ENCODE results near the gene WIPF1. TPM values are rescaled to one million over a fixed set of nuclear protein-coding genes. Genes with fewer than 3 reads are reported as not detected.

The WIPF1 gene
- polyA plus RNA-seq, 1 donor from 2014 or later, result 0.25 TPM

DNA sequence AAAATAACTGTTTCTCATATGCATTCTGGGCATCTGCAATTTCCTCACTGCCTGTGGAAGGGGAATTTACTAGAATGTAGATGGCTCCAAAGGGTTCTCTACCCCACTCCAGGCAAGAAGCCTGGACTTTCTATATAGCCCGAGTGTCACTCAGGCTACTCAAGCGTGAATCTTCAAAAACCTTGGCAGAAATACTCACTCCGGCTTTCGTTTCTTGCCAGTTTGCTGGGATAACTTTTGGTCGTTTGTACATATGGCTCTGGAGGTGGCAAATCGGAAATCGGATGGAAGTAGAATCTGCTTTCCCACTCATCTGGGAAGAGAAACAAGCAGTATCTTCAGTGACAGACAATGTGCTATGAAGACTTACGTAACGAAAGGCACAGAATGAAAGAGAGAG, 30.7 kb downstream of the WIPF1 start:
- Histone ChIP-seq H3K9ac (ENCODE audit: low read length) (no peak overlapping the region), H2AFZ (ENCODE audit: low read depth, low read length) (no peak overlapping the region), H3K4me2 (ENCODE audit: low read length) (no peak overlapping the region), H3K9me3 (ENCODE audit: low read length) (no peaks in the 10 kb centered on the region), H3K9me2 (ENCODE audit: insufficient read depth, low read length) (no peaks in the 10 kb centered on the region), H3K36me3 (ENCODE audit: insufficient read depth, low read length) (no peaks in the 10 kb centered on the region), H3K27ac (ENCODE audit: low read length) (no peak overlapping the region), H4K20me1 (ENCODE audit: insufficient read depth) (no peaks in the 10 kb centered on the region), H3F3A (ENCODE audit: insufficient read depth, low read length, poor library complexity, severe bottlenecking) (no peaks in the 10 kb centered on the region), H3K4me3 (ENCODE audit: low read length) (no peak overlapping the region), H3K27me3 (ENCODE audit: insufficient read depth, low read depth, low read length) (no peaks in the 10 kb centered on the region), H3K79me2 (replicated peaks; ENCODE audit: insufficient read depth, low read length) (no peaks in the 10 kb centered on the region)
- TF ChIP-seq, protein P1, sequence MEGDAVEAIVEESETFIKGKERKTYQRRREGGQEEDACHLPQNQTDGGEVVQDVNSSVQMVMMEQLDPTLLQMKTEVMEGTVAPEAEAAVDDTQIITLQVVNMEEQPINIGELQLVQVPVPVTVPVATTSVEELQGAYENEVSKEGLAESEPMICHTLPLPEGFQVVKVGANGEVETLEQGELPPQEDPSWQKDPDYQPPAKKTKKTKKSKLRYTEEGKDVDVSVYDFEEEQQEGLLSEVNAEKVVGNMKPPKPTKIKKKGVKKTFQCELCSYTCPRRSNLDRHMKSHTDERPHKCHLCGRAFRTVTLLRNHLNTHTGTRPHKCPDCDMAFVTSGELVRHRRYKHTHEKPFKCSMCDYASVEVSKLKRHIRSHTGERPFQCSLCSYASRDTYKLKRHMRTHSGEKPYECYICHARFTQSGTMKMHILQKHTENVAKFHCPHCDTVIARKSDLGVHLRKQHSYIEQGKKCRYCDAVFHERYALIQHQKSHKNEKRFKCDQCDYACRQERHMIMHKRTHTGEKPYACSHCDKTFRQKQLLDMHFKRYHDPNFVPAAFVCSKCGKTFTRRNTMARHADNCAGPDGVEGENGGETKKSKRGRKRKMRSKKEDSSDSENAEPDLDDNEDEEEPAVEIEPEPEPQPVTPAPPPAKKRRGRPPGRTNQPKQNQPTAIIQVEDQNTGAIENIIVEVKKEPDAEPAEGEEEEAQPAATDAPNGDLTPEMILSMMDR (IDR thresholded peaks at IDR 0.05; ENCODE audit: poor library complexity, severe bottlenecking), result no peak
- no peak for TF ChIP-seq MXI1 (conservative IDR thresholded peaks at IDR 0.05; ENCODE audit: poor library complexity, severe bottlenecking)
- no peak for TF ChIP-seq SMC3 (conservative IDR thresholded peaks at IDR 0.05; ENCODE audit: poor library complexity)
- no peak for TF ChIP-seq EP300 (conservative IDR thresholded peaks at IDR 0.05; ENCODE audit: poor library complexity, severe bottlenecking)
- no peak for TF ChIP-seq POLR2AphosphoS5 (IDR thresholded peaks at IDR 0.05)
- TF ChIP-seq TAF1 (IDR thresholded peaks at IDR 0.05; ENCODE audit: low read depth), result no peak
- no peak for TF ChIP-seq EZH2 (IDR thresholded peaks at IDR 0.05; ENCODE audit: borderline replicate concordance, insufficient read depth, low read length, poor library complexity, severe bottlenecking)
- TF ChIP-seq, protein P2, sequence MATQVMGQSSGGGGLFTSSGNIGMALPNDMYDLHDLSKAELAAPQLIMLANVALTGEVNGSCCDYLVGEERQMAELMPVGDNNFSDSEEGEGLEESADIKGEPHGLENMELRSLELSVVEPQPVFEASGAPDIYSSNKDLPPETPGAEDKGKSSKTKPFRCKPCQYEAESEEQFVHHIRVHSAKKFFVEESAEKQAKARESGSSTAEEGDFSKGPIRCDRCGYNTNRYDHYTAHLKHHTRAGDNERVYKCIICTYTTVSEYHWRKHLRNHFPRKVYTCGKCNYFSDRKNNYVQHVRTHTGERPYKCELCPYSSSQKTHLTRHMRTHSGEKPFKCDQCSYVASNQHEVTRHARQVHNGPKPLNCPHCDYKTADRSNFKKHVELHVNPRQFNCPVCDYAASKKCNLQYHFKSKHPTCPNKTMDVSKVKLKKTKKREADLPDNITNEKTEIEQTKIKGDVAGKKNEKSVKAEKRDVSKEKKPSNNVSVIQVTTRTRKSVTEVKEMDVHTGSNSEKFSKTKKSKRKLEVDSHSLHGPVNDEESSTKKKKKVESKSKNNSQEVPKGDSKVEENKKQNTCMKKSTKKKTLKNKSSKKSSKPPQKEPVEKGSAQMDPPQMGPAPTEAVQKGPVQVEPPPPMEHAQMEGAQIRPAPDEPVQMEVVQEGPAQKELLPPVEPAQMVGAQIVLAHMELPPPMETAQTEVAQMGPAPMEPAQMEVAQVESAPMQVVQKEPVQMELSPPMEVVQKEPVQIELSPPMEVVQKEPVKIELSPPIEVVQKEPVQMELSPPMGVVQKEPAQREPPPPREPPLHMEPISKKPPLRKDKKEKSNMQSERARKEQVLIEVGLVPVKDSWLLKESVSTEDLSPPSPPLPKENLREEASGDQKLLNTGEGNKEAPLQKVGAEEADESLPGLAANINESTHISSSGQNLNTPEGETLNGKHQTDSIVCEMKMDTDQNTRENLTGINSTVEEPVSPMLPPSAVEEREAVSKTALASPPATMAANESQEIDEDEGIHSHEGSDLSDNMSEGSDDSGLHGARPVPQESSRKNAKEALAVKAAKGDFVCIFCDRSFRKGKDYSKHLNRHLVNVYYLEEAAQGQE (IDR thresholded peaks at IDR 0.05; ENCODE audit: borderline replicate concordance), result no peak
- TF ChIP-seq RAD21 (conservative IDR thresholded peaks at IDR 0.05), result no peak

DNA sequence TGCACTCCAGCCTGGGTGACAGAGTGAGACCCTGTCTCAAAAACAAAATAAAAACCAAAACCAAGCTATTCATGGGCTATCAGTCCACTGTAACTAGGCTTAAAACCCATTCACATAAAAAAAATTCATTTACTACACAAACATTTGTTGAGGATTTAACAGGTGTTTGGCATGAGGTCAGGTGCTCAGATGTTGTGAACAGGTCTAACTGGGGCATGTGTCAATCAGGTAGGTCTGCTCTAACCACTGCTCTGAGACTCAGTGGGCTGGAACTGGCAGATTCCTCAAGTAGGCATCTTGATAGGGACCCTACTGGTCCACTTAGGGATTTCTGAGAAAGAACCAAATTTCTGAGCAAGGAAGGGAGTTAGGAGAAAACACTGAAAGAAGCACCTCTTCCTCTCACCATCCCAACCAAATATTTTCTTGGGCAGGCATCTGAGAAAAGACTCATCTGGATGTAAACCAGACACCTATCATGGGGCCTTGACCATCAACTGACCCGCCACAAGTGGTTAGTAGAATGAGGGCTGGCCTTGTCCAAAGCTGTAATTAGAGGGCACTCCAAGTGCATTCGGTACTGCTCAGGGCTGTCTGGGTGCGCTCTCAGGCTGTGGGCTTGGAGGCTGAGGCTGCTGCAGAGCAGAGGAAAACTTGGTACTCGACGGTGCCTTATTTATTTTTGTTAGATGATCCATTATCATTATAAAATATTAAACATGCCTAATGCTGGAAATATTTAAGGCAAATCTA, 33.9 kb downstream of the WIPF1 start:
- TF ChIP-seq, protein P1 (IDR thresholded peaks at IDR 0.05; ENCODE audit: poor library complexity, severe bottlenecking), result no peak
- no peak for TF ChIP-seq EZH2 (IDR thresholded peaks at IDR 0.05; ENCODE audit: borderline replicate concordance, insufficient read depth, low read length, poor library complexity, severe bottlenecking)
- no peak for TF ChIP-seq TAF1 (IDR thresholded peaks at IDR 0.05; ENCODE audit: low read depth)
- TF ChIP-seq, protein P2 (IDR thresholded peaks at IDR 0.05; ENCODE audit: borderline replicate concordance), result no peak
- no peak for TF ChIP-seq RAD21 (conservative IDR thresholded peaks at IDR 0.05)
- TF ChIP-seq SMC3 (conservative IDR thresholded peaks at IDR 0.05; ENCODE audit: poor library complexity), result no peak
- no peak for TF ChIP-seq POLR2AphosphoS5 (IDR thresholded peaks at IDR 0.05)
- no peak for TF ChIP-seq MXI1 (conservative IDR thresholded peaks at IDR 0.05; ENCODE audit: poor library complexity, severe bottlenecking)
- TF ChIP-seq EP300 (conservative IDR thresholded peaks at IDR 0.05; ENCODE audit: poor library complexity, severe bottlenecking), result no peak
- no peaks in the 10 kb centered on the region for H3F3A ChIP-seq (ENCODE audit: insufficient read depth, low read length, poor library complexity, severe bottlenecking)
- no peak overlapping the region for H3K27ac ChIP-seq (ENCODE audit: low read length)
- no peak overlapping the region for H2AFZ ChIP-seq (ENCODE audit: low read depth, low read length)
- no peaks in the 10 kb centered on the region for H3K79me2 ChIP-seq (replicated peaks; ENCODE audit: insufficient read depth, low read length)
- H3K4me2 ChIP-seq (ENCODE audit: low read length), result no peak overlapping the region
- no peaks in the 10 kb centered on the region for H3K9me2 ChIP-seq (ENCODE audit: insufficient read depth, low read length)
- no peaks in the 10 kb centered on the region for H3K9me3 ChIP-seq (ENCODE audit: low read length)
- H4K20me1 ChIP-seq (ENCODE audit: insufficient read depth), result no peaks in the 10 kb centered on the region
- no peaks in the 10 kb centered on the region for H3K27me3 ChIP-seq (ENCODE audit: insufficient read depth, low read depth, low read length)
- no peaks in the 10 kb centered on the region for H3K36me3 ChIP-seq (ENCODE audit: insufficient read depth, low read length)
- H3K9ac ChIP-seq (ENCODE audit: low read length), result no peak overlapping the region
- H3K4me3 ChIP-seq (ENCODE audit: low read length), result no peak overlapping the region
